ENCODE data around the gene GAREM1.

DNA sequence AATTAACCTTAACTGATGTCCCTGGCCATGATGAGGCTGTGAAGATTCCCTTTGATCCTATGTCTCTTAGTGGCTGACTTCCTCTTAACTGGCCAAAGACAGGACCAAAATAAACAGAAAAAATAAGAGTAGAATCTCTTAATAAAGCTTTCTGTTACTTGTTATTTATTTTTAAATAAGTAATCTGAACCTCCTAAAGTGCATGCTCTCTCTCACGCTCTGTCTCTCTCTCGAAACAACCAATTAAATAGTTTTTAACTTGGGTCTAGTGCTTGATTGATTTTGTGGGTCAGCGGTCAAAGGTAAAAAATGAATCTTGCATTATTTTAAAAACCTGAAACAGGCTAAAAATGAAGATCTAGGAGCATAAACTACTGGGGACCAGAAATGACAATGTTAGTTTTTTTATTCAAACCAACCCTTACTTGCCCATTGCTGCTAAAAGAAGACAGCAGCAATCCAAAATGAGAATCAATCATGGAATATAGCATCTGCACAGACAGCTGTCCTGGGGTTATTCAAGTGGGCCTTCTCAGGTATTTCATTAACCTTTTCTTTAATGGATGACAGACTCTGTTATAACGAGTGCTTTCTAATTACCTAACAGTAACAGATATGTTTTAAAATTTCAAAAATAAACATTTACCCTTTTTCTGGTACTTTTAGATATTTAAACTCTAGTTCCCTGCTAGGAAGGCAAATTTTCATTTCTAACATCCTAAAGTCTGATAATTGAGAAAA is 11.2 kb downstream of the GAREM1 start:
- TF ChIP-seq CTCF (IDR thresholded peaks at IDR 0.05) = no peak
- TF ChIP-seq EZH2phosphoT487 (IDR thresholded peaks at IDR 0.05) = no peak
- TF ChIP-seq EZH2 (IDR thresholded peaks at IDR 0.05) = no peak

Measured in neural progenitor cell (in vitro differentiated cells).